Stimulated activated naive CD4-positive, alpha-beta T cell treated with Interleukin-2 at 50 U/mL for 16 hours (primary cell): Measurements from ENCODE around the gene CUEDC2.

Source experiments
- DNase-seq: peaks from one replicate; lab custom pipeline; 2025; lab: John Stamatoyannopoulos, UW

The CUEDC2 gene

GRCh38 chr10:102432162-102432950, at the start of gene CUEDC2:
CUEDC2 (minus strand) TSS chr10:102432574; CDS start chr10:102425188, 7,386 bp downstream.
- peak; percentile 93 for DNase-seq

- no peak for DNase-seq
Measured at GRCh38 chr10:102480396-102480795, 48.0 kb upstream of the CUEDC2 start.

GRCh38 chr10:102479651-102480050, 47.3 kb upstream of the CUEDC2 start:
- no peak for DNase-seq

GRCh38 chr10:102476466-102477141, 44.2 kb upstream of the CUEDC2 start:
- no peak for DNase-seq

- DNase-seq = no peak
Measured at GRCh38 chr10:102475451-102476040, 43.2 kb upstream of the CUEDC2 start.

GRCh38 chr10:102473445-102474331, 41.3 kb upstream of the CUEDC2 start:
- DNase-seq = no peak

- no peak for DNase-seq
Measured at GRCh38 chr10:102470579-102471546, 38.5 kb upstream of the CUEDC2 start.

GRCh38 chr10:102468683-102469082, 36.3 kb upstream of the CUEDC2 start:
- DNase-seq = no peak

GRCh38 chr10:102467971-102468438, 35.6 kb upstream of the CUEDC2 start:
- DNase-seq = no peak

GRCh38 chr10:102467318-102467717, 34.9 kb upstream of the CUEDC2 start:
- DNase-seq = no peak

GRCh38 chr10:102465466-102465865, 33.1 kb upstream of the CUEDC2 start:
- DNase-seq = no peak

- no peak for DNase-seq
Measured at GRCh38 chr10:102463983-102464382, 31.6 kb upstream of the CUEDC2 start.

GRCh38 chr10:102462512-102463054, 30.2 kb upstream of the CUEDC2 start:
- DNase-seq = no peak

GRCh38 chr10:102461187-102462054, 29.0 kb upstream of the CUEDC2 start:
- peak; percentile 91 for DNase-seq

GRCh38 chr10:102460836-102461186, 28.4 kb upstream of the CUEDC2 start:
- DNase-seq = no peak

- DNase-seq = no peak
Measured at GRCh38 chr10:102458656-102459055, 26.3 kb upstream of the CUEDC2 start.

GRCh38 chr10:102457591-102458150, 25.3 kb upstream of the CUEDC2 start:
- no peak for DNase-seq

GRCh38 chr10:102455893-102456471, 23.6 kb upstream of the CUEDC2 start:
- DNase-seq = no peak
